SU-DHL-6 (cell line): Measurements from ENCODE around the gene ACBD4.

Experiments
- H2AFZ ChIP-seq: fragments of 200-600 bp; sonication (generic); 2 replicates; pipeline ENCODE4 v1.6.1; 2014; ENCODE audit warnings: low read depth, mild to moderate bottlenecking, moderate library complexity, mixed read lengths, antibody characterized with exemption, low read length; ENCODE audit not compliant: severe bottlenecking
- H3F3A ChIP-seq: fragments of 200-600 bp; shearing (Covaris generic); 2 replicates; pipeline ENCODE4 v1.6.0; 2016; ENCODE audit warnings: antibody characterized with exemption, mild to moderate bottlenecking; ENCODE audit not compliant: insufficient read depth
- H3K27ac ChIP-seq: fragments of 200-600 bp; sonication (generic); 2 replicates; pipeline ENCODE4 v1.5.1; 2016; ENCODE audit warnings: low read depth, mild to moderate bottlenecking, low read length, moderate library complexity, mixed read lengths
- H3K27me3 ChIP-seq: fragments of 200-600 bp; sonication (generic), shearing (Covaris generic); 2 replicates; pipeline ENCODE4 v1.6.0; 2014; ENCODE audit warnings: mild to moderate bottlenecking, low read length
- H3K36me3 ChIP-seq: fragments of 200-600 bp; sonication (generic); 2 replicates; pipeline ENCODE4 v1.6.1; 2014; ENCODE audit warnings: mild to moderate bottlenecking, low read length, mixed read lengths
- H3K4me2 ChIP-seq: fragments of 300-600, 200-600 bp; shearing (Covaris generic), sonication (generic); 2 replicates; pipeline ENCODE4 v1.6.0; 2014; ENCODE audit warnings: low read length, low read depth, mild to moderate bottlenecking; ENCODE audit not compliant: poor library complexity, severe bottlenecking
- H3K4me3 ChIP-seq: fragments of 200-600 bp; sonication (generic); 2 replicates; pipeline ENCODE4 v1.5.1; 2014; ENCODE audit warnings: antibody characterized with exemption, low read length, mild to moderate bottlenecking, mixed read lengths; ENCODE audit not compliant: insufficient read depth, poor library complexity, severe bottlenecking
- H3K79me2 ChIP-seq: fragments of 200-600 bp; sonication (generic); 2 replicates; pipeline ENCODE4 v1.6.1; 2014; ENCODE audit warnings: mild to moderate bottlenecking, low read length, moderate library complexity; ENCODE audit not compliant: insufficient read depth
- H3K9ac ChIP-seq: fragments of 200-600 bp; sonication (generic); 2 replicates; pipeline ENCODE4 v1.7.0; 2014; ENCODE audit warnings: mild to moderate bottlenecking, low read length
- H3K9me2 ChIP-seq: fragments of 200-600 bp; sonication (generic); replicated peaks from 2 replicates; pipeline ENCODE4 v1.6.1; 2014; ENCODE audit warnings: low read length; ENCODE audit not compliant: insufficient read depth
- H3K9me3 ChIP-seq: fragments of 200-600 bp; sonication (generic); 2 replicates; pipeline ENCODE4 v1.6.1; 2014; ENCODE audit warnings: low read length, mixed read lengths; ENCODE audit not compliant: insufficient read depth
- H4K20me1 ChIP-seq: fragments of 200-600 bp; sonication (generic); 2 replicates; pipeline ENCODE4 v1.6.1; 2014; ENCODE audit warnings: low read depth, mild to moderate bottlenecking, antibody characterized with exemption, low read length, moderate library complexity, mixed read lengths
- EZH2phosphoT487 ChIP-seq: fragments of 200-600 bp; sonication (generic), shearing (Covaris generic); conservative IDR thresholded peaks from 2 replicates; pipeline ENCODE4 v1.6.1; 2018; ENCODE audit warnings: mild to moderate bottlenecking, antibody characterized with exemption, low read length, moderate library complexity, mixed read lengths
- TF ChIP-seq, protein P1 (sequence below): fragments of 200-600 bp; sonication (generic); IDR thresholded peaks from one replicate; pipeline ENCODE4 v1.5.1; 2017; ENCODE audit warnings: antibody characterized with exemption, mild to moderate bottlenecking, low read length, moderate library complexity; ENCODE audit not compliant: insufficient read depth, poor library complexity, severe bottlenecking

The ACBD4 gene

DNA sequence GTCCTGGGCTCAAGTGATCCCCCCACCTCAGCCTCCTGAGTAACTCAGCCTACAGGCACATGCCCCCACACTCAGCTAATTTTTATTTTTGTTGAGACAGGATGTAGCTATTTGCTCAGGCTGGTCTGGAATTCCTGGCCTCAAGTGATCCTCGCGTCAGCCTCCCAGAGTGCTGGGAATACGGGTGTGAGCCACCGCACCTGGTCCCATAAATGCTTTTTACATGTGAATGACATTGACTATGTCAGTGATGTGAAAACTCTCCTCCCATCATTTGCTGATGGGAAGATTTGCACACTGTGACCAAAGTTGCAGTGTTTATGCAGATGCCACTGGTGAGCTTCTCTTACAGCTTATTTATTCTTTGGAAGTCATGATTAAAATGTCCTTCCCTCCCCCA is 18.2 kb upstream of the ACBD4 start:
- no peak overlapping the region for H3K4me3 ChIP-seq
- no peaks in the 10 kb centered on the region for H4K20me1 ChIP-seq
- H3K27me3 ChIP-seq = no peaks in the 10 kb centered on the region
- H3K27ac ChIP-seq = no peak overlapping the region
- H2AFZ ChIP-seq = no peak overlapping the region
- no peaks in the 10 kb centered on the region for H3K36me3 ChIP-seq
- no peaks in the 10 kb centered on the region for H3K79me2 ChIP-seq
- H3K9ac ChIP-seq = no peak overlapping the region
- H3K9me2 ChIP-seq = no peaks in the 10 kb centered on the region
- no peak overlapping the region for H3K4me2 ChIP-seq
- no peaks in the 10 kb centered on the region for H3K9me3 ChIP-seq
- TF ChIP-seq, protein P1, sequence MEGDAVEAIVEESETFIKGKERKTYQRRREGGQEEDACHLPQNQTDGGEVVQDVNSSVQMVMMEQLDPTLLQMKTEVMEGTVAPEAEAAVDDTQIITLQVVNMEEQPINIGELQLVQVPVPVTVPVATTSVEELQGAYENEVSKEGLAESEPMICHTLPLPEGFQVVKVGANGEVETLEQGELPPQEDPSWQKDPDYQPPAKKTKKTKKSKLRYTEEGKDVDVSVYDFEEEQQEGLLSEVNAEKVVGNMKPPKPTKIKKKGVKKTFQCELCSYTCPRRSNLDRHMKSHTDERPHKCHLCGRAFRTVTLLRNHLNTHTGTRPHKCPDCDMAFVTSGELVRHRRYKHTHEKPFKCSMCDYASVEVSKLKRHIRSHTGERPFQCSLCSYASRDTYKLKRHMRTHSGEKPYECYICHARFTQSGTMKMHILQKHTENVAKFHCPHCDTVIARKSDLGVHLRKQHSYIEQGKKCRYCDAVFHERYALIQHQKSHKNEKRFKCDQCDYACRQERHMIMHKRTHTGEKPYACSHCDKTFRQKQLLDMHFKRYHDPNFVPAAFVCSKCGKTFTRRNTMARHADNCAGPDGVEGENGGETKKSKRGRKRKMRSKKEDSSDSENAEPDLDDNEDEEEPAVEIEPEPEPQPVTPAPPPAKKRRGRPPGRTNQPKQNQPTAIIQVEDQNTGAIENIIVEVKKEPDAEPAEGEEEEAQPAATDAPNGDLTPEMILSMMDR = no peak
- TF ChIP-seq EZH2phosphoT487 = no peak
- H3F3A ChIP-seq = no peaks in the 10 kb centered on the region

GRCh38 chr17:45117848-45118646 is 17.4 kb upstream of the ACBD4 start:
- H3K9ac ChIP-seq = no peak overlapping the region
- no peaks in the 10 kb centered on the region for H3F3A ChIP-seq
- H2AFZ ChIP-seq = no peak overlapping the region
- no peaks in the 10 kb centered on the region for H3K27me3 ChIP-seq
- no peaks in the 10 kb centered on the region for H3K79me2 ChIP-seq
- H3K27ac ChIP-seq = no peak overlapping the region
- no peak overlapping the region for H3K4me2 ChIP-seq
- H4K20me1 ChIP-seq = no peaks in the 10 kb centered on the region
- TF ChIP-seq, protein P1 = no peak
- TF ChIP-seq EZH2phosphoT487 = no peak
- no peak overlapping the region for H3K4me3 ChIP-seq
- no peaks in the 10 kb centered on the region for H3K9me3 ChIP-seq
- no peaks in the 10 kb centered on the region for H3K9me2 ChIP-seq
- H3K36me3 ChIP-seq = no peaks in the 10 kb centered on the region

- TF ChIP-seq, protein P1 = no peak
- TF ChIP-seq EZH2phosphoT487 = no peak
- no peak overlapping the region for H2AFZ ChIP-seq
- H3K9ac ChIP-seq = no peak overlapping the region
- no peaks in the 10 kb centered on the region for H4K20me1 ChIP-seq
- H3F3A ChIP-seq = no peaks in the 10 kb centered on the region
- H3K4me2 ChIP-seq = no peak overlapping the region
- no peaks in the 10 kb centered on the region for H3K79me2 ChIP-seq
- H3K27ac ChIP-seq = no peak overlapping the region
- no peaks in the 10 kb centered on the region for H3K9me3 ChIP-seq
- no peak overlapping the region for H3K4me3 ChIP-seq
- H3K27me3 ChIP-seq = no peaks in the 10 kb centered on the region
- no peaks in the 10 kb centered on the region for H3K9me2 ChIP-seq
- no peaks in the 10 kb centered on the region for H3K36me3 ChIP-seq
Measured at GRCh38 chr17:45118691-45119090, 16.8 kb upstream of the ACBD4 start.
